DLD1 (cell line): Measurements from ENCODE around the gene SARS2.

ENCODE experiments used
- in situ Hi-C: cut with HindIII; loops from 2 replicates; pipeline ENCODE4 v1.10.0; 2017; ENCODE audit warnings: low sequenced_read_pairs

Gene SARS2

GRCh38 chr19:38869160-38869835, 61.3 kb downstream of the SARS2 start:
- in situ Hi-C loops, result no loop called here

- in situ Hi-C loops, result no loop called here
Measured at GRCh38 chr19:38868551-38868950, 62.0 kb downstream of the SARS2 start.

GRCh38 chr19:38867171-38867780, 63.3 kb downstream of the SARS2 start:
- in situ Hi-C loops, result no loop called here
